ENCODE data around the gene ITCH. TPM values are rescaled to one million over a fixed set of nuclear protein-coding genes. Genes with fewer than 3 reads are reported as not detected.

The ITCH gene
- total and polyA plus RNA-seq, 2 experiments from 2014 or later, result 31.0 to 47.7 TPM

DNA sequence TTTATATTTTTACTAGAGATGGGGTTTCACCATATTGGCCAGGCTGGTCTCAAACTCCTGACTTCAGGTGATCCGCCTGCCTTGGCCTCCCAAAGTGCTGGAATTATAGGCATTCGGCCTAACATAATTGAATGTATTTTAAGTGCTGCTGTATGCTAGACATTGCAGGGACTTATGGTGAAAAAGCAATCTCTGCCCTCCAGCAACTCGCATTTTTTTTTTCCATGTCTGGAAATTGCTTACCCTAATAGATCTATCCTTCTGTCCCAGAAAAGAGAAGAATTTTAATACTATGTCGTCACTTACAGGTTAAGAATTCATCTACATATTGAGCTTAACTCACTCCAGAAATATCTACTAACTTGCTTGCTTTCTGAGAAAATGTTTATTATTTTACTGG is 10.4 kb downstream of the ITCH start:
- no peak overlapping the region for H2AFZ ChIP-seq
- peaks cover 23% of the 10 kb centered on the region for H3F3A ChIP-seq (ENCODE audit: insufficient read depth)
- H3K4me3 ChIP-seq, result no peak overlapping the region
- TF ChIP-seq EZH2 (IDR thresholded peaks at IDR 0.05; ENCODE audit: insufficient read depth, poor library complexity, severe bottlenecking) (no peak), EZH2phosphoT487 (IDR thresholded peaks at IDR 0.05; ENCODE audit: insufficient read depth, low read depth) (no peak)
- no peak overlapping the region for H3K4me2 ChIP-seq (ENCODE audit: unreplicated experiment)
- peaks cover 100% of the 10 kb centered on the region for H3K79me2 ChIP-seq (ENCODE audit: insufficient read depth)
- no peak overlapping the region for H3K27ac ChIP-seq
- H3K27me3 ChIP-seq (replicated peaks; ENCODE audit: insufficient read depth), result no peaks in the 10 kb centered on the region
- peaks cover 1% of the 10 kb centered on the region for H3K4me1 ChIP-seq (ENCODE audit: insufficient read depth)
- in situ Hi-C loops (cut with MboI), result no loop called here
- 72 to 73% methylated on average over 4 of the region's 4 CpGs for WGBS, 2 experiments (ENCODE audit: low coverage in 1 of 2, low lambda C conversion rate in 2 of 2, missing lambda C conversion rate in 2 of 2)
- H3K9ac ChIP-seq, result no peak overlapping the region
- H4K20me1 ChIP-seq (ENCODE audit: insufficient read depth), result peaks cover 6% of the 10 kb centered on the region; the same call in 1 of the 2 replicates
- H3K9me2 ChIP-seq (ENCODE audit: insufficient read depth), result no peaks in the 10 kb centered on the region
- H3K36me3 ChIP-seq (ENCODE audit: low read depth), result peaks cover 36% of the 10 kb centered on the region
- H3K9me3 ChIP-seq (ENCODE audit: low read depth), result no peaks in the 10 kb centered on the region
- DNase-seq, result no peak

DNA sequence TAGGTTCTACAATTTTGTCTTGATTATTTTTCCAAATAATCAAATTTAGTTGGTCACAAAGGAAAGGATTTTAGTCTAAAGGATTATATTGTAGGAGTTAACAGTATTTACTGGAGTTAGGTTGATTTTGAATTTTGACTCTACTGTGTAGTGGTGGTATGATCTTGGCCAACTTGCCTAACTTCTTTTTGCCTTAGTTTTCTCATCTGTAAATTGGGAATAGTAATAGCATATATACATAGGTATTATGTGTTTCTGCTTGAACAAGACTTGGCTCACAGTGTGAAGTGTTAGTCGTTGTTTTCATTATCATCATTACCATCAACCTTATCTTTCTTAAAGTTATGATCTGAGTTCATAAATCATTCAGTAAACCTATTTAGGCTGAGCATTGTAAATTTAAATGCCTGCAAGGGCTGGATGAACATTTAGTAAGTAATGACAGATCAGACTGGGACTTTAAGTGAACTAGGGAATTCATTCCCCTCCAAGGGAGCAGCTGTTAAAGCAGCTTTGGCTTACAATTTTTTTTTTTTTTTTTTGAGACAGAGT is 11.2 kb downstream of the ITCH start:
- H3F3A ChIP-seq (ENCODE audit: insufficient read depth), result peaks cover 20% of the 10 kb centered on the region

DNA sequence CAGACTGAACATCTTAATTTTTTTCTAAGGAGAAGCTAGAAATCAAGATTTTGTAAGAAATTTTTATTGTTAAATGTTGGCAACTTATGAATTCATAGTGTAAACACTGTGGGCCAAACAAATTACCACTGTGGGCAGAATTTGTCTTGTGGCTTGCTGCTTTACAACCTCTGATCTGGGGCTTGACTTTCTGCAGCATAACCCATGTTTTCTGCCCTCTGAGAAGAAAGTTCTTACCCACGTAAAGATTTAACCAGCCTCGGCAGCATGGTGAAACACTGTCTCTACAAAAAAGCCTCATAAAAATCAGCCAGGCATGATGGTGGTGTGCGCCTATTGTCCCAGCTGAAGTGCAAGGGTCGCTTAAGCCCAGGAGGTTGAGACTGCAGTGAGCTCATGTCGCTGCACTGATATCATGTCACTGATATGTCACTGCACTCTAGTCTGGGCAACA is 12.9 kb downstream of the ITCH start:
- 87 to 88% methylated on average over 5 of the region's 5 CpGs for WGBS, 2 experiments (ENCODE audit: low coverage in 1 of 2, low lambda C conversion rate in 2 of 2, missing lambda C conversion rate in 2 of 2)
- Histone ChIP-seq H3K9ac (no peak overlapping the region), H3K9me3 (ENCODE audit: low read depth) (no peaks in the 10 kb centered on the region), H3F3A (ENCODE audit: insufficient read depth) (peaks cover 12% of the 10 kb centered on the region), H3K9me2 (ENCODE audit: insufficient read depth) (no peaks in the 10 kb centered on the region), H3K27me3 (replicated peaks; ENCODE audit: insufficient read depth) (no peaks in the 10 kb centered on the region), H3K36me3 (ENCODE audit: low read depth) (peaks cover 23% of the 10 kb centered on the region; the same call in 1 of the 2 replicates), H3K79me2 (ENCODE audit: insufficient read depth) (peaks cover 100% of the 10 kb centered on the region), H3K4me1 (ENCODE audit: insufficient read depth) (no peaks in the 10 kb centered on the region), H3K27ac (no peak overlapping the region), H4K20me1 (ENCODE audit: insufficient read depth) (no peaks in the 10 kb centered on the region), H3K4me3 (no peak overlapping the region), H3K4me2 (ENCODE audit: unreplicated experiment) (no peak overlapping the region), H2AFZ (no peak overlapping the region)
- TF ChIP-seq EZH2 (IDR thresholded peaks at IDR 0.05; ENCODE audit: insufficient read depth, poor library complexity, severe bottlenecking), result no peak
- DNase-seq, result no peak
- in situ Hi-C loops (cut with MboI), result no loop called here

More for the DNA sequence above, 11.2 kb downstream of the ITCH start:
- in situ Hi-C loops (cut with MboI), result no loop called here
- H3K9me3 ChIP-seq (ENCODE audit: low read depth), result no peaks in the 10 kb centered on the region
- peaks cover 36% of the 10 kb centered on the region for H3K36me3 ChIP-seq (ENCODE audit: low read depth)
- WGBS, 2 experiments (ENCODE audit: low coverage in 1 of 2, low lambda C conversion rate in 2 of 2, missing lambda C conversion rate in 2 of 2), result 47 to 57% methylated on average over 1 of the region's 1 CpG
- no peak overlapping the region for H3K4me2 ChIP-seq (ENCODE audit: unreplicated experiment)
- H3K27ac ChIP-seq, result no peak overlapping the region
- H3K79me2 ChIP-seq (ENCODE audit: insufficient read depth), result peaks cover 100% of the 10 kb centered on the region
- no peaks in the 10 kb centered on the region for H3K9me2 ChIP-seq (ENCODE audit: insufficient read depth)
- TF ChIP-seq EZH2 (IDR thresholded peaks at IDR 0.05; ENCODE audit: insufficient read depth, poor library complexity, severe bottlenecking), result no peak
- no peak for TF ChIP-seq EZH2phosphoT487 (IDR thresholded peaks at IDR 0.05; ENCODE audit: insufficient read depth, low read depth)
- H4K20me1 ChIP-seq (ENCODE audit: insufficient read depth), result no peaks in the 10 kb centered on the region
- H3K9ac ChIP-seq, result no peak overlapping the region
- no peak overlapping the region for H2AFZ ChIP-seq
- no peaks in the 10 kb centered on the region for H3K4me1 ChIP-seq (ENCODE audit: insufficient read depth)
- H3K27me3 ChIP-seq (replicated peaks; ENCODE audit: insufficient read depth), result no peaks in the 10 kb centered on the region
- DNase-seq, result no peak
- H3K4me3 ChIP-seq, result no peak overlapping the region

DNA sequence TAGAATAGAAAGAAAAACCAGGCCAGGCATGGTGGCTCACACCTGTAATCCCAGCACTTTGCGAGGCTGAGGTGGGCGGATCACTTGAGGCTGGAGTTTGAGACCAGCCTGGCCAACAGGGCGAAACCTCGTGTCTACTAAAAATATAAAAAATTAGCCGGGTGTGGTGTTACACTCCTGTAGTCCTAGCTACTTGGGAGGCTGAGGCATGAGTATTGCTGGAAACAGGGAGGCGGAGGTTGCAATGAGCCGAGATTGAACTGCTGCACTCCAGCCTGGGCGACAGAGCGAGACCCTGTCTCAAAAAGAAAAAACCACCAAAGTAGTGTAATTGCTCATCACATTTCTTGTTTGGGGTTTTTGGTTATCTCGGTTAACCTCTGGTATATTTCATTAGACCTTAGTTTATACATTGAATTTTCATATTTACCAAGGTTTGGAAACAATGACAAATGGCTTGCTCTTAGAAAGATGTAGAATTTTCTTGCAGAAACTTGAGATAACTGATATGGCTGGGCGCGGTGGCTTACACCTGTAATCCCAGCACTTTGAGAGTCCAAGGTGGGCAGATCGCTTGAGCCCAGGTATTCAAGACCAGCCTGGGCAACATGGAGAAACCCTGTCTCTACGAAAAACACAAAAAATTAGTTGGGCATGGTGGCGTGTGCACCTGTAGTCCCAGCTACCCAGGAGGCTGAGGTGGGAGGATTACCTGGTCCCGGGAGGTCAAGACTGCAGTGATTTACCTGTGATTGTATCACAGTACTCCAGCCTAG is 14.2 kb downstream of the ITCH start:
- no peak overlapping the region for H3K9ac ChIP-seq
- no peak overlapping the region for H3K4me2 ChIP-seq (ENCODE audit: unreplicated experiment)
- WGBS, 2 experiments (ENCODE audit: low coverage in 1 of 2, low lambda C conversion rate in 2 of 2, missing lambda C conversion rate in 2 of 2), result 91 to 93% methylated on average over 16 of the region's 16 CpGs
- peaks cover 100% of the 10 kb centered on the region for H3K79me2 ChIP-seq (ENCODE audit: insufficient read depth)
- H3K36me3 ChIP-seq (ENCODE audit: low read depth), result peaks cover 27% of the 10 kb centered on the region
- H2AFZ ChIP-seq, result no peak overlapping the region
- H3K9me3 ChIP-seq (ENCODE audit: low read depth), result no peaks in the 10 kb centered on the region
- DNase-seq, result no peak
- H3K4me3 ChIP-seq, result no peak overlapping the region
- TF ChIP-seq EZH2 (IDR thresholded peaks at IDR 0.05; ENCODE audit: insufficient read depth, poor library complexity, severe bottlenecking) (no peak), EZH2phosphoT487 (IDR thresholded peaks at IDR 0.05; ENCODE audit: insufficient read depth, low read depth) (no peak)
- in situ Hi-C loops (cut with MboI), result no loop called here
- H3K9me2 ChIP-seq (ENCODE audit: insufficient read depth), result no peaks in the 10 kb centered on the region
- no peaks in the 10 kb centered on the region for H3K4me1 ChIP-seq (ENCODE audit: insufficient read depth)
- no peaks in the 10 kb centered on the region for H3K27me3 ChIP-seq (replicated peaks; ENCODE audit: insufficient read depth)
- no peak overlapping the region for H3K27ac ChIP-seq
- peaks cover 12% of the 10 kb centered on the region for H3F3A ChIP-seq (ENCODE audit: insufficient read depth)
- 0 out of 2 replicates have a peak, but pooled peaks cover 5% of the 10 kb centered on the region for H4K20me1 ChIP-seq (ENCODE audit: insufficient read depth)
